NB4 (cell line): ENCODE results near the gene NME4.
A peak's percentile ranks its signal among the peaks of the same experiment; 100 is the strongest.

Experiments used
- CTCF ChIP-seq: IDR thresholded peaks from one replicate; pipeline ENCODE4 v1.5.1; 2012; ENCODE audit warnings: low read depth, low read length
- MAX ChIP-seq: IDR thresholded peaks from 2 replicates; pipeline ENCODE4 v1.6.1; 2011; ENCODE audit warnings: low read depth, low read length
- MYC ChIP-seq: IDR thresholded peaks from 2 replicates; pipeline ENCODE4 v1.6.1; 2011; ENCODE audit warnings: low read depth, low read length
- POLR2A ChIP-seq: IDR thresholded peaks from 2 replicates; pipeline ENCODE4 v1.6.1; 2011; ENCODE audit warnings: mild to moderate bottlenecking; ENCODE audit not compliant: insufficient read length; ENCODE audit errors: extremely low read depth

- peak; percentile 65 for TF ChIP-seq POLR2A
- TF ChIP-seq CTCF = no peak
- TF ChIP-seq MAX = 0 out of 2 replicates have a peak, but pooled peaks have one; percentile 15
- TF ChIP-seq MYC = no peak
Observed at GRCh38 chr16:397135-397661, at the start of gene NME4.
